Left lobe of liver (tissue), 2 donors: ENCODE data around the gene ERVMER34-1. TPM values are rescaled to one million over a fixed set of nuclear protein-coding genes. Genes with fewer than 3 reads are reported as not detected.
A peak's percentile ranks its signal among the peaks of the same experiment; 100 is the strongest.

Experiments
- ATAC-seq: fragments of 200-7000 bp; cut with Tn5 transposase; one replicate; pipeline ENCODE4 v1.9.1; 2020; ENCODE audit warnings: mild to moderate bottlenecking, moderate library complexity
- DNase-seq: peaks from one replicate; pipeline ENCODE4 v3.0.0-alpha.2; 2020; ENCODE audit warnings: low spot score
- total RNA-seq: library from RNA; stranded (reverse); gene quantifications from one replicate; pipeline ENCODE4 v1.2.1, GENCODE V29; 2021
- donor health status: DM: no; HTN: no; CAD: no; lungs with moderate emphysema.
- donor health status: DM: no; HTN: yes; CAD: no.

The ERVMER34-1 gene, protein sequence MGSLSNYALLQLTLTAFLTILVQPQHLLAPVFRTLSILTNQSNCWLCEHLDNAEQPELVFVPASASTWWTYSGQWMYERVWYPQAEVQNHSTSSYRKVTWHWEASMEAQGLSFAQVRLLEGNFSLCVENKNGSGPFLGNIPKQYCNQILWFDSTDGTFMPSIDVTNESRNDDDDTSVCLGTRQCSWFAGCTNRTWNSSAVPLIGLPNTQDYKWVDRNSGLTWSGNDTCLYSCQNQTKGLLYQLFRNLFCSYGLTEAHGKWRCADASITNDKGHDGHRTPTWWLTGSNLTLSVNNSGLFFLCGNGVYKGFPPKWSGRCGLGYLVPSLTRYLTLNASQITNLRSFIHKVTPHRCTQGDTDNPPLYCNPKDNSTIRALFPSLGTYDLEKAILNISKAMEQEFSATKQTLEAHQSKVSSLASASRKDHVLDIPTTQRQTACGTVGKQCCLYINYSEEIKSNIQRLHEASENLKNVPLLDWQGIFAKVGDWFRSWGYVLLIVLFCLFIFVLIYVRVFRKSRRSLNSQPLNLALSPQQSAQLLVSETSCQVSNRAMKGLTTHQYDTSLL
- not detected for total RNA-seq

DNA sequence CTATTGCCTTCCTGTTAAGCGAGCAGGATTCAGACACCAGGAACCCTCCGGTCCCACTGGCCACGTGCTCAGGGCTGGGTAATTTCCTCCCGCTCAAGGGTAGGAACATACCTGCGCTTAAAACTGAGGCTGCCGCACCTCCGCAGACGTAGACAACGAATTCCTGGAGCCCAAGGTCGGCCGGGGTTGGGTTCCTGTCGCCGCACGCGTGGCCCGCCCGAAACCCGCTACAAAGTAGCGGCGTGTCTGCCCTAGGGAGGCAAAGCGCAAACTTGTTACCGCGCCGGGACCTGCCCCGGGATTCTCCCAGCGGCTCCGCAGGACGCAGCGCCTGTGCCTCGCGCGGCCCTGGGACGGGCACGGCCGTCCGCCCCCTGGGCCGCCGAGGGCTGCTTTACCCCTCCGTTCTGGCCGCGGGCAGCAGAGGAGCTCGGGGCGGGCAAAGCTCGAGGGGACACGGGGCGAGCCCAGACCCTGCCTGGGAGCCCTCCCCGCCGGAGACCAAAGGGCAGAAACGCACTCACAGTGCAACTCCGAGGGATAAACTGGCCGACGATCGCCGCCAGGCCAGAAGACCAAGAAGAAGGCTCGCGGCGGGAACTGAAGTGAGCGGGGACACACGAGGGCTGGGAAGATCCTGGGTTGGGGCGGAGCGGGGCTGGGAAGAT is at the start of gene ERVMER34-1:
ERVMER34-1 (minus strand) TSS at position 607 of the 668 bp plus-strand sequence. CDS start 5,905 bp downstream, outside the sequence.
- ATAC-seq, result peak; percentile 73
- DNase-seq, result no peak

- ATAC-seq (no peak), DNase-seq (no peak)
Observed at GRCh38 chr4:52799813-52800212, 48.6 kb upstream of the ERVMER34-1 start.

GRCh38 chr4:52795533-52795932 is 44.3 kb upstream of the ERVMER34-1 start:
- no peak for ATAC-seq
- DNase-seq, result no peak

- DNase-seq (no peak), ATAC-seq (no peak)
Observed at GRCh38 chr4:52791936-52792335, 40.7 kb upstream of the ERVMER34-1 start.

- DNase-seq (no peak), ATAC-seq (no peak)
Observed at GRCh38 chr4:52789774-52790173, 38.5 kb upstream of the ERVMER34-1 start.

DNA sequence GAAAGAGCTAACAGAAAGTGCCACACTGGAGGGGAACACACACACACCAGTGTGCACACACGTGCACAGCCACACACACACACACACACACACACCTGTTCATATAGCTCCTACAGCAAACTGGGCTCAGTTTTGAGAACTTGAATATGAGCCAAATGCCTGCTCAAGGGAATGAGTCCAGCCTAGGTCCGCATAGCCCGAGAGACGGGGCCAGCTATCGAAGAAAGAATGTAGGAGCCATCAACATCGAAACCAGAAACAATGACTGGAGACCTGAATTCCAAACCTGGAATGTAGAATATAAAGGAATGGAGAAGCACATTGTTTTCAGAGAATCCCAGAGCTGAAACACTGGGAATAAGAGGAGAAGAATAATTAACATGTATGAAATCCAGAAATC is 37.6 kb upstream of the ERVMER34-1 start:
- ATAC-seq, result no peak
- no peak for DNase-seq

- DNase-seq (no peak), ATAC-seq (no peak)
Observed at GRCh38 chr4:52783069-52783468, 31.8 kb upstream of the ERVMER34-1 start.

- DNase-seq (no peak), ATAC-seq (no peak)
Observed at GRCh38 chr4:52780617-52781354, 29.6 kb upstream of the ERVMER34-1 start.

- DNase-seq (no peak), ATAC-seq (no peak)
Observed at GRCh38 chr4:52780206-52780605, 29.0 kb upstream of the ERVMER34-1 start.

- DNase-seq (no peak), ATAC-seq (no peak)
Observed at GRCh38 chr4:52760256-52760655, 9.0 kb upstream of the ERVMER34-1 start.

GRCh38 chr4:52755426-52755825 is 4.2 kb upstream of the ERVMER34-1 start:
- ATAC-seq (no peak), DNase-seq (no peak)

- DNase-seq (no peak), ATAC-seq (no peak)
Observed at GRCh38 chr4:52752936-52753335, 1.7 kb upstream of the ERVMER34-1 start.

DNA sequence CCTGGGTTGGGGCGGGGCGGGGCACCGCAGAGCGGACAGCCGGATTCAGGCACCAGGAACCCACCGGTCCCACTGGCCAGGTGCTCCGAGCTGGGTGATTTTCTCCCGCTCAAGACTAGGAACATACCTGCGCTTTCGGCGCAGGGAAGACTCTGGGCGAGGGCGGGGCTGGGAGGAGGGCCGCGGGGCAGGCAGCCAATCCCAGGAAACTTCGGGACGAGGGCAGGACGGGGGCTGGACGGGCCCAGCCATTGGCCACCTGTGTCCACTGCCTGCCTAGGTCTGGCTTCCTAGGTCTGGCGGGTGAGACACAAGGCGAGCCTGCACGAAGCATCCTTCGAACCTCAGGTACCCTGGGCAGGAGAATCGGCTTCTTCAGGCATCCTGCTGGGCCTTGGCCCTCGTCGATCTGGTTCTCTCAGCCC is 274 bp upstream of the ERVMER34-1 start:
- DNase-seq, result peak; percentile 59

DNA sequence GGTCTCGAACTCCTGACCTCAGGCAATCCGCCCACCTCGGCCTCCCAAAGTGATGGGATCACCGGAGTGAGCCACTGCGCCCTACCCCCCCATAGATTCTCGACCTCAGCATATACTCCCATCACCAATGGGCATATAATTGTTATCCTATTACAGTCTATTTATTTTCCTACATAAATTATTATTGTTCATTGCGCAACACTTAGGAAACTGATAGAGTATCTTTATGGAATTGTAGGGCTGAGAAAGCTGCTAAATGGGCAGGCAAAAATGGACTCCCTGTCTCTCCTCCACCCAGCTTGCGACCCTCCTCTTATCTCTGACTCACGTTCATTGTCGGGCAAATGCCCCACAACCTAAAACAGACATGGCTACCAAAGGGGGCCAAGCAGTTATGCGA is 1.0 kb downstream of the ERVMER34-1 start:
- ATAC-seq (no peak), DNase-seq (no peak)

More for the DNA sequence above, 274 bp upstream of the ERVMER34-1 start:
- peak; percentile 88 for ATAC-seq

DNA sequence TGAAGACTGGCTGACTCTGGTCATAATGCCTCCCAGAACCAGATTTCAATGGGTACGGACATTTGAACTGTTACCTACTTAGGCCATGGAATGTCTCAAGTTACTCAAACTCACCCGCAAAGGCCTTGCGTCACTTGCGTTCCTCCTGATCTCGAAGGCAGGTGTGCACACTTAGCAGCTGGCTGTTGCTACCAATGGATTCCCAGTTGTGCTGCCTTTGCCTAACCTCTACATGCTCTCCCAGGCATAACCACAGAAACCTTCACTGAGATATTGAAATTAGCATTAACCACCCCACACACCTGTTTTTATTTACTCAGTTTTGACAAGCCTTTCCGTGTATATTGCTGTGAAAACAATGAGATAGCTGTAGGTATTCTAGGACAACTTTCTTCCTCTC is 2.8 kb downstream of the ERVMER34-1 start:
- DNase-seq, result no peak
- no peak for ATAC-seq

DNA sequence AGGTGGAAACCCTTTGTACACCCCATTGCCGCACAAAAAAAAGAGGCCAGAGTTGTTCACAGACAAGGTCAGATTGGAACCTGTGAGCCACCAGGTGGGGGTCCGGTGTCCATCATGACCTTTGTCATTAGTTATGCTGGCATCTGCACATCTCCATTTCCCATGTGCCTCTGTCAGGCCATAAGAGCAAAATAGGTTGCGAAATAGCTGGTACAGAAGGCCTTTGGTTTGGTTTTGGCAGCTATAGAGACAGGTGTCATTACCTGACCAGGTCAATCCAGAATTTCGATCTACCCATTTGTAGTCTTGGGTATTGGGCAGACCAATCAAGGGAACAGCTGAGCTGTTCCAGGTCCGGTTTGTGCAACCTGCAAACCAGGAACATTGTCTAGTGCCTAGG is 6.6 kb downstream of the ERVMER34-1 start:
- ATAC-seq, result no peak
- DNase-seq, result no peak

- ATAC-seq (no peak), DNase-seq (no peak)
Observed at GRCh38 chr4:52743444-52744019, 7.7 kb downstream of the ERVMER34-1 start.

DNA sequence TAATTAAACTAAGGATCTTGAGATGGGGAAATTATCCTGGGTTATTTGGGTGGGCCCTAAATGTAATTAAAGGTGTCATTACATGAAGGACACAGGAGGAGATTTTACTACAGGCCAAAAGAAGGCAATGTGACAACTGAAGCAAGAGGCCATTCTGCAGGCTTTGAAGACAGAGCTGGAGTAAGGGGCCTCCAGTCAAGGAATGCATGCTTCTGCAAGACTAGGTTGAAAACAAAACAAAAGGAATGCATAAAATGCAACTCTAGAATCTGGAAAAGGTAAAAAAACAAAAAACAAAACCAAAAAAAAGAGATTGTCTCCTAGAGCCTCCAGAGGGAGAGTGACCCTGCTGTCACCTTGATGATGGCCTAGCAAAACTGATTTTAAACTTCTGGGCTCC is 21.6 kb downstream of the ERVMER34-1 start:
- ATAC-seq, result no peak
- no peak for DNase-seq

DNA sequence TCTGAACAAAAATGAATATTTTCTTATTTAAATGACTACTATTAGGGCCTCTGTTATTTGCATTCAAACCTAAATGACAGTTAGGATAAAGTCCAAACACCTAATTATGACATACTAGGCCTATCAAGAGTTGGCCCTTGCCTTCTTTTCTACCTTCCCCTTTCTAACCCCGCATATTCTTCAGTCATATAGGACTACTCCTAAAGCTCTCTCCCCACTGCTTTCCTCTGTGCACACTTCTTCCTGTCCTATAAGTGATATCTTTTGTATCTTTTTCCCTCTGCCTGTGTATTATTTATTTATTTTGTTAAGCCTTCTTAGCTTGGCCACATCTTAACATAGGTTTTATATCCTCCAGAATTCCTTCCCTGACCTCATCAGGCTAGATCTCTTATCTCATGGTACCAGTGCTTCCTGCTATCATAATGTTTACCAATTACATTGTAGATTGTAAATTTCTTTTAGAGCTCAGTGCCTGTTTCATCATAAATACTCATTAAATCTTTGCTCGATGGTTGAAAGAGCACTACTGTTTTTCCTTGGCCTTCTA is 22.5 kb downstream of the ERVMER34-1 start:
- DNase-seq (no peak), ATAC-seq (no peak)

DNA sequence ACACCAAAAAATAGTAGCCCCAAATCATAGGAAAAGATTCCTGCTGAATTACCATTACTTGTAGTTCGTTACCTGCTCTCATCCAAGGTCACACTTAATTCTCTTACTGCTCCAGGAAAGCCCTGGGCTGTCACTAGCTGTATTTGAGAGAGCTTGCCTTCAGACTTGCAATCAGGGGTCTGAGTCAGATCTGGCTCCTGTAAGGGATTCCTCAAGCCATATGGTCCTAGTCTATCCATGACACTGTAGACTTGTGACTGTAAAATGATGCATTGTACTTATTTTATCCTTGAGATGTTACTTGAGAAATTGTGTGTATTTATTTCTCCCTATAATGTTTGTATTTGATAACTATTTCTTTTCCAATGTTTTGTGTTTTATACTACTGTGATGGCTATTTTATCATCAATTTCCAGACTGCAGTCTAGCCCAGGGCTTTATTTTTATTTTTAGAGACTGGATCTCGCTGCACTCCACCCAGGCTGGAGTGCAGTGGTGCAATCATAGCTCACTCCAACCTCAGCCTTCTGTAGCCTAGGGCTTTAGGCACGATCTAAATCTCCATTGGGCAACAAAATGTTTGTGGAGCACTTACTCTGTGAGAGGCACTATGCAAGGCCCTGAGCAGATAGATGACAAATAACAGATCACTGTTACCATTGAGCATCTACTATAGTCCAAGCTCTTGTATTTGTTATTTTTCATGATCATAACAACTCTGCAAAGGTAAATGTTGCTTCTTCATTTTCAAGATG is 24.2 kb downstream of the ERVMER34-1 start:
- ATAC-seq (no peak), DNase-seq (no peak)
